Measurements from ENCODE around the gene GFOD1.

- TF ChIP-seq CTCF (conservative IDR thresholded peaks at IDR 0.05 in 1 of 2, IDR thresholded peaks at IDR 0.05 in 1 of 2; ENCODE audit: low read depth in 1 of 2, low read length in 2 of 2): no peak
- no peak for TF ChIP-seq EZH2 (IDR thresholded peaks at IDR 0.05; ENCODE audit: low read length, missing control alignments)
Measured at GRCh38 chr6:13517116-13517515, 29.7 kb upstream of the GFOD1 start.

All from fibroblast of lung (primary cell).